Occipital lobe (tissue), 2 donors: ENCODE data around the gene GJA10. TPM values are rescaled to one million over a fixed set of nuclear protein-coding genes. Genes with fewer than 3 reads are reported as not detected.

ENCODE experiments used
- DNase-seq: peaks from one replicate; lab custom pipeline; 2025; lab: John Stamatoyannopoulos, UW
- total RNA-seq: library from RNA; depleted of rRNA; stranded (reverse); fragments of >200 nt; gene quantifications from one replicate; pipeline ENCODE4 v1.2.3, GENCODE V29; 2014

Gene GJA10
- total RNA-seq, 1 donor from 2014 or later = not detected

DNA sequence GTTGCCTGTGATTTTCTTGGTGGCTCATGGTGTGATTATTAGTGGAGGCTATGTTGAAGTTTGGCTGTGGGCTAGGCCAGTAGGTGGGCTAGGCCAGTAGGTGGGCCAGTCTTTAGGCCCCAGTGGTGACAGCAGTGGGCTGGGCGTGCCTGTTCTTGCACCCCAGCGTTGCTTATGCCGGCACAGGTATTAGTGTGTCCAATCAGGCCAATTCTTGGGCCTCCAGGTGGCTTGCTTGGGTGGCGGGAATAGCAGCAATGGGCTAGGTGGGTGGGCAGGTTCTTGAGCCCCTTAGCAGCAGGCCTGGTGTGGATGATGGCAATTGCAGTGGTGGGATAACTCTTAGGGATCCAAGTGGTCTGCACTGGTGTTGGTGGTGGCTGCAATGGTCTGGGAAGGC lies 22.9 kb downstream of the GJA10 start:
- DNase-seq = no peak

DNA sequence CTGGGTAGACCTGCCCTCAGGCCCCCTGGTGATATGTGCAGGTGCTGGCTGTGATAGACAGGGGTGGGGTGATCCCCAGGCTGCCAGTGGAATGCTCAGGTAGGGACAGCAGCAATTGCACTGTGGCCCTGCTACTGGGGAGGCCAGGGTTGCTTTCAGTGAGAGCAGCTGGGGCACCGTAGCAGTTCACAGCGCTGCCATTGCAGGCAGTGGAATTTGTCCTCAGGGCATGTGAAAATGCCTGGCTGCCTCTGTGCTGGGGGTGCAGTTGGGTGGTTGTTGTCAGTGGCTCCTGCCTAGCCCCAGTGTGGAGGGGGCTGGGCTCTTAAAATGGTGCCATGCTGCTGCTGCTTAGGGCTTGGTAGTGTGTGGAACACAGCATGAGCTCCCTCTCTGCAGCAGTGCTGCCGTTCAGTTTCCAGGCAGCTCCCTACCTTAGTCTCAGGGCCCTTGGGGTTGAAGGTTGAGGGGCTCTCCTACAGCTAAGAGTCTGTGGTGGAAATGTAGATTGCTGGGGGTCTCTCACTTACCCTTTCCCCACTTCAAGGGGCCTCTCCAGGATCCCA lies 23.6 kb downstream of the GJA10 start:
- no peak for DNase-seq

DNA sequence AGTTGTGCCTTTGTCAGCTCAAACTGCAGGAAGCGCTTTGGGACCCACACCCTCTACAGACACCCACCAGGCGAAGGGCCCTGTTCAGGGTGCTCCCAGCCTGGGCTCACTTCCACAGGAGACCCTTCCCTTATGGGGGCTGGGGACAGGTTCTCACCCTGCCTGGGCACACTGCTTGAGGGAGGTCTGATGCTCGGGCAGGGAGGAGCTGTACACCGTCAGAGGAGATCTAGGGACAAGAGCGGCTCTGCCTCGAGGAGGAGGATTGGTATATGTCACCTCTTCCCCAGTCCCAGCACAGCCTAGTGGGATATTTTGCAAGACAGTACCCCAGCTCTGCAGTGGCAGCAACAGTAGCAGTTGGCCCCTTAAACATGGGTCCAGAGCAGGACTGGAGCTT lies 26.9 kb downstream of the GJA10 start:
- no peak for DNase-seq

DNA sequence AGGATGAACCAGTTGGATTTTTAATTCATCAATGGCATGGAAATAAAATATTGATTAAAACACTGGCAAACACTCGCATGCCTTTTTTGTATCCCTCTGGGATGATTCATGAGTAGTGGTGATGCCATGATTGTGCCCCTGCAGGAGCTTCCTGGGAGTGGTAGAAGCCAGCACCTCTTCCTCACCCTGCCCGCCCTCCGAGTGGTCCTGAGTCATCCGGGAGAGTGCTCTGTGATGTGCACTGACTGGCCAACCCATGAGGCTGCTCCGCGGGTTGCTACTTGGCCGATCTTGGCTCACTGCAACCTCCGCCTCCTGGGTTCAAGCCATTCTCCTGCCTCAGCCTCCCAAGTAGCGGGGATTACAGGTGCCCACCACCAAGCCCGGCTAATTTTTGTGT lies 27.4 kb downstream of the GJA10 start:
- DNase-seq = no peak

DNA sequence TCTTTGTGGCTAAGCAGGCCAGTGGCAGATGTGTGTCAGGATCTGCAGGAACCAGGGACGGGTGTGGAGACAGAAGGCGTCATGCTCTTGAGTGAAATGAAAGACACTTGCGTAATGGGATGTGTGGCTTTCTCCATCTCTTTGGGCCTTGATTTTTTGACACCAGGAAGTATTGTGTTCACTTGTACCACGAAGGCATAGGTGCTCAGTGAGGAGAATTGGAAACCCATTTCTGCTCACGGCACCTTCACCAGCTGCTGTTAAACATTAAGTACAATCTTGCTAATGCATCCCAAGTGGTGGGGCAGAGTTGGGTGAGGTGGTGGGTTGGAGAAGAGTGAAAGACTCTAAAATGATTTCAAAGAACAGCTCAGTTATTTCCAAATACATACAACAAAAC lies 30.0 kb downstream of the GJA10 start:
- DNase-seq = no peak

DNA sequence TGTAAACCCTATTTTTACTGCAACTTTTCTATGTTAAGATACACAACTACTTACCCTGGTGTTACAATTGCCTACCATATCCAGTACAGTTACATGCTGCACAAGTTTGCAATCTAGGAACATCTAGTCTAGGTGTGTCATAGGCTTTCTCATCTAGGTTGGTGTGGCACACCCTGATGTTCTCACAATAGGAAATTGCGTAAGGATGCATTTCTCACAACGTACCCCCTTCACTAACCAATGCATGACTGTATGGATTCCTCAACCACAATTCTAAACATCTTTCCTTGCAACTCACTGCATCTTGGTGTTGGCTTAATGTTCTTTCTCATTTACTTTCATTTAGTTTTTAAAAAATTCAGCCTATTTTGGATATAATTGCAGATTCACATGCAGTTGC lies 31.6 kb downstream of the GJA10 start:
- no peak for DNase-seq

DNA sequence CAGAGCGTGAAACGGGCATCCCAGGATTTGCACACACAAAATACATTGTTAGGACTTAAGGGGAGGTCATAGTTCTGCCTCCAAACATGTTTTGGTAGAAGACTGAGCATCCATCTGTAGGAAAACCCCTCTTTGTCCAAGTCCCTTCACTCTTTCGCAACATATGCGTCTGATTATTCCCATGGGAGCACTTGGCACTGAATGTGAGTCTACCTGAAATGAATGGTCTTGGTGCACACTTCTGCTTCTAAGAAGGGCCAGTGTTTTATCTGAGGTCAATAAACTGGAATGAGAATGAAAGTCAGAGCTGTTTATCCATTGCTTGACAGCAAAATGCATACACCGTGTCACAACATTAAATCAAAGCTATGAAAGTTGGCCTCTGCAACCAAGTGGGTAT lies 33.0 kb downstream of the GJA10 start:
- no peak for DNase-seq

DNA sequence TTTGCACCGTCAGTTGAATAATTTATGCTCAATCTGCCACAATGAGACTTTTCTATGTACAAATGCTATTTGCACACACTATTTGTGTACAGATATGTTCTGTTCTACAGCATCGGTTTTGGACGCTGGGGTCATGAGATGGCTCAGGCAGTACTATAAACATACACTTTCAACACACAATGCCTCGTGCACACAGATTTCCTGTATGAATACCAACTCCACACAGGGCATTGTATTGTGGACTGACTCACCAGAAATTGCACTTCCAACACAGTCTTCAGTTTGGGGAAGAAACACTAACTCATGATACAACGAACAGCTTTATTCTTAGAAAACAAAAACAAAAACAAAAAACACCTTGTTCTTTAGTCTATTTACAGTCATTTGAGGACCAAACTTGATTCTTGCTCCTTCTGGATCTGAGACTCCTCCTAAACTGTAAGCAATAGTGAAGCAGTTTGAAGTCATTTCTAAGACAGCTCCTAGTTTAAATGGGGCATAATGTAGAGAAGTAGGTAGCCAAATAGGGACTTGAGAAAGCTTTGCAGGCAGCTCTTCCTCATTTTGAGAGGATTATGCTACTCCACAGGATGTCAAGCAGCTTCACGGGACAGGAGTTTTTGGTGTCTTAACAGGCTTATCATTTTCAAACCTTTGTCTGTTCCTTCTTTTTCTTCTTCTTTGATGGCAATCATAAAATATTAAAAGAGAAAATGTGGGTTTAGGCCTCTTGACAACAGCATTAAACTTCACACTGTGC lies 33.7 kb downstream of the GJA10 start:
- no peak for DNase-seq

DNA sequence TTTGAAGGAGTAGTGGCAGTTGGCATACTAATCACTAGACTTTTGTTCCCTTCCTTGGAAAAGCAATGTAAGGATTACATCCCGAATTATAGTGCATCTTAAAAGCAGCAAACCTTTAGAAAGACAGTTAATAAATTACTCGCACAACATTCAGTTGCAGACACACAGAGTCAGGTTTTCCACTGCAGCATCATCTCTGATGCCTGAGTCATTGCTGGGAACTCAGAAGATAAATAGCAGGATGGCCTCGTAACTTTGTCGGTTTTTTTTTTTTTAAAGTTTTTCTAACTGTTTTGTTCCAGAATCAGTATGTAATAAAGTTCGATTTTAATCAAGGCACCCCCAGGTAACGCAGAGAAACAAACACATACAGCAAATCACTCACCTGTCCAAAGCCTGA lies 34.3 kb downstream of the GJA10 start:
- DNase-seq = no peak

DNA sequence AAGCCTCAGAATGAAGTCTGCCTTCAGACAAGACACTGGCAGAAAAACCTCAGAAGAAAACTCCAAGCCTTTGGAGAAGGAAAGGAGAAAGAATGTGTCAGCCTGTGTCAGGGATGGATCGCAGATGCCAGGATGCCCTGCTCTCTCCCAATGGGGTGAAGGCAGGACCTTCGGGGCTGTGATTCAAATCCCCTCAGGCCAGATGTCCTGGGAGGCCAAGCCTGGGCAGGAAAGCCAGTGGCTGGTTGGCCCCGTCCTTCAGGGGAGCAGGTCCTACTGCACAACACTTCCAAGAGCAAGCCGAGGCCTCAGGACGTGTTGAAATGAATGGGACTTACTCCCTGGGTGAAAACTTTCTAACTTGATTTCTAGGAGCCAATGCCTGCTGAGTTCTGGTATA lies 36.5 kb downstream of the GJA10 start:
- DNase-seq = no peak

DNA sequence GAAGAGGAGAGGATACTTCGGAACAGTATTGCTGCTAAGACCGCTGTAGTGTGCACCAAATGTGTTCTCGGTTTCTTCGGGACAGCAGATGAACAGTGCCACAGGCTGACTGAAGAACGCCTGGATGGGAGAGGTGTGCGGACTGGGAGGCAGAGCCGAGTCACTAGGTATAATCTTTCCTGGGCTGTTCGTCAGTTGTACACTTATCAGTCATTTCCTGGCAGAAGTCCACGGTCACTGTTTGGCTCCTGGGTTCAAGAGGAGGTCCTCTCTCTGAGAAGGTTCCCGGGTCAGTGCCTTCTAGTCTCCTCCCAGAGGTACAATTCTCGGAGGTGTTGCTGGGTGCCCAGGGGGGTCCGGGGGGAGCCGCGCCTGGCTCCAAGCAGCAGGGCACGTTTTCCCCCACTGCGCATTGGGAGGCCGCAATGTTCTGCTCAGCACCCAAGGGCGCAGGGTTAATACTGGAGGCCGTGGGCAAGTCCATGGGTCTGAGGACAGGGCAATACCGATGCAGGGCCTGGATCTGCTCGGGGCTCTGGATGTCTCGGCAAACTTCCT lies 38.1 kb downstream of the GJA10 start:
- DNase-seq = no peak

DNA sequence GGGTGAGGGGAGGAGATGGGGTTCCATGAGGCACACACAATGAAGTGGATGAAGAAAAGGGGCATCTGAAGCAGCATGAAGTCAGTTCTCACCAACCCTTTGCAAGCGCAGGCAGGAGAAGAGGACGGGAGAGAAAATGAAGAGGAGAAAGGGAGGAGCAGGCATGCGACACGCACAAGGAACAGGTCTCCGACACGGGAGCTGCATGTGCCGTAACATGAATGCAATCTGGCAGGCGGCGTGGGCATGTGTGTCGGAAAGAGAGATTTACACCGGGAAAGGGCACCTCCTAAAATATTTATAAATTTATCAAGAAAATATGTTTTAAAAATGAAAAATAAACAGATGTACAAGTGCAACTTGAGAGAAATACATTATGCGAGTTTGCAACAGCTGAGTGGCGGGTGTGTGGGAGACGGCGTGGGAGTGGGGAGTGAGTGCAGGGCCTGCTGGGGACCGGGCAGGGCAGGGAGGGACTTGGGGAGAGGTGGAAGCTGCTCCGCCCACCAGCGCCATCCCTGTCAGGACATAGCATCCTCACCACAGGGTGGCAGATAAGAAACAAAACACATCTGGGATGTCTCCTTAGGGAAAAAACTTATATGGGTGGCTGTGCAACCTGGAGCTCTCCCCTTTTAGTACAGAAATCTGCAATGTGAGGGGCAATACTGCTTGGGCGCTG lies 40.6 kb downstream of the GJA10 start:
- DNase-seq = no peak

DNA sequence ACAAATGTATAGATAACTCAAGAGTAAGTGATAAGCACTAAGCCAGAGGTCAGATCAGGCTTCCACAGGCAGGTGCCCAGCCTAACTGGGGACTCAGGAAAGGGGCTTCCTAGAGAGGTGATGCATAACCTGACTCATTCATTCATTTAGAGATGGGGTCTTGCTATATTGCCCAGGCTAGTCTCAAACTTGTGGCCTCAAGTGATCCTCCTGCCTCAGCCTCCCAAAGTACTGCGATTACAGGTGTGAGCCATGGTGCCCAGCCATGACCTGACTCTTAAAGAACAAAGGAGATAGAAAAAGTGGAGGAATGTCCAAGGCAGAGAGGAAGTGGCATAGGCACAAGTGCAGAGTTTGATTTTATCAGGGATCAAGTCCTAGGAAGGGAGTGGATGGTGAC lies 41.9 kb downstream of the GJA10 start:
- DNase-seq = no peak

DNA sequence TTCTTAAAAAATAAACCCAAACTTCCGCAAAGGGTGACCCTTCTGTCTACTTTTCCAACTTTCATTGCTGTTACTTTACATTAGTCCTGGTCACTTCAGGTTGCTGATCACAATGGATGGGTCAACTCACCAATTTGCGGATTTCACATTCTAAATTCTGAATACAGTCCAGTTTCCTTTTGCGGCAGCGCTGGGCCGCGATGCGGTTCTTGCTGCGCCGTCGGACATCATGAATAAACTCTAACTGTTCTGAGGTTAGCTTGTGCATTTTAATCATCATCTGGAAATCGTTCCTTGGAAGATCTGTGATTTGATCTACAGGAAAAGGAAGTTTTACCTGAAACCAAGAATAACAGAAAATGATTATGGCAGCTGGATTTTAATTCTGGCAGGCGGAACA lies 43.7 kb downstream of the GJA10 start:
- DNase-seq = no peak

DNA sequence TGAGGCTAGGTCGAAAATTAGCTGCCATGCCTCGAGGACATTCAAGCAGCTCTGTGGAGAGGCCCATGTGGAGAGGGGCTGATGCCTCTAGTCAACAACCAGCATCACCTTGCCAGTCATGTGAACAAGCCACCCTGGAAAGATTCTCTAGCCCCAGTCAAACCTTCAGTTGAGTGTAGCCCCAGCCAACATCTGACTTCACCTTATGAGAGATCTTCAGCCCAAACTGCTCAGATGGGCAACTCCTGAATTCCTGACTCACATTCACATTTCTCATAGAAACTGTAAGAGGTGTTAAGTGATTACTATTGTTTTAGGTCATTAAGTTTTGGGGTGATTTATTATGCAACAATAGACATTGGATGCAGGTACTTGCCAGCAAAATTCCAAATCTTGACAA lies 44.9 kb downstream of the GJA10 start:
- DNase-seq = no peak

DNA sequence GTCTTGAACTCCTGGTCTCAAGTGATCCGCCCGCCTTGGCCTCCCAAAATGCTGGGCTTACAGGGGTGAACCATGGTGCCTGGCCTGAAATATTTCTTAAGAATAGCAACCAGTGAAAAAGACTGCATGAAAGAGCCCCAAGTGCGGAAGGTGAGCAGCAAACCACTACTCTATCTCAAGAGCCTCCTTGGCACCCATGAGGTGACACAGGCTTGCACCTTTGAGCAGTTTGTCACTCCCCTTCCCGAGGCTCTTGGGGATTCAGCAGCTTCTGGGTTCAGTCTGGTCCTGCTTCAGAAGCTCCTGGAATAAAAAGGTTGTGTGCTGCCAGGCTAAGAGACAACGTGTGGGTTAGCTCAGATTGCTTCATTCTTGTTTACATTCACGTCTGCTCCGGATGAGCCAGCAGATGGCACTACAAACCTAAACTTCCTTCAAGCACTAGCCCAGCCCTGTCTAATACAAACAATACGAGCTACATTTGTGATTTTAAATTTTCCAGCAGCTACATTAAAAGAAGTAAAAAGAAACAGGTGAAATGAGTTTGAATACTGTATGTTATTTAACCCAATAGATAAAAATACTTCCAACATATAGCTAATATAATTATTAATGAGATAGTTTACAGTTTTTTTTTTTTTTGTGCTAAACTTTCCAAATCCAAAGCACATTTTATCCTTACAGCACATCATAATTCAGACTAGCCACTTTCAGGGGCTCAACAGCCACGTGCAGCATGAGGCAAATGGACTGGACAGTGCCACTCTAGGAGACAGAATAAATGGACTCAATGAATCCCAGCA lies 46.2 kb downstream of the GJA10 start:
- DNase-seq = peak; percentile 71

DNA sequence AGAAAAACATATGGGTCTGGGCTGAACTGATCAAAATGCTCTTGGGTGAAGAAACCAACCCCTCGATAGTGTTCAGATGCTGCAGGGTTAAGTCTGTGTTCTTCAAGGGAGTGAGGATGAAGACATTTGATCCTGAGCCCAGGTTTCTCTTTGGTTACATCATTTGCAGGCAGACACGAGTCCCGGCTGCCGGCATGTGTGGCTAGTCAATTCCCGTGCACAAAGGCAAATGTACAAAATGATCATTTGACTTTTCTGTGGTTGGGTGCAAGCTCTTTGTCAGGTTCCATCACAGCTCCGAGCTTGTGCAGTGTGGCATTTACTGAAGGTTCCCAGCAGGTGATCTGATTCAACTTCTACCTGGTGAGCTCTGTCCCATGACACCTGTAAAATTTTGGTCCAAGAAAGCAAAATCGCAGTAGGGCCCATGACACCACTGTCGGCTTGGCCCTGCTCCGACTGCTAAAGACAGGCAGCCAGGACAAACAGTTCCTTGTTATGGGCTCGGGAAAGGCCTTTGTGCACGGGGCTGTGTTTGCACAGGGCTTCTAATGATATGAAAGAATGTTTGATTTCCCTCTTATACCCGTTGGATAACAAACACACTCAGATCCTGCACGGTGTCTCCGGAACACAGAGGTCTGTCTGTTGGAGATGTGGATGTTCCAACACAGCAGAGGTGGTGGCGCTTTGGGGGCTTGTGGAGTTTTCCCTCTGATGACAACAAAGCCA lies 46.9 kb downstream of the GJA10 start:
- DNase-seq = peak; percentile 30

DNA sequence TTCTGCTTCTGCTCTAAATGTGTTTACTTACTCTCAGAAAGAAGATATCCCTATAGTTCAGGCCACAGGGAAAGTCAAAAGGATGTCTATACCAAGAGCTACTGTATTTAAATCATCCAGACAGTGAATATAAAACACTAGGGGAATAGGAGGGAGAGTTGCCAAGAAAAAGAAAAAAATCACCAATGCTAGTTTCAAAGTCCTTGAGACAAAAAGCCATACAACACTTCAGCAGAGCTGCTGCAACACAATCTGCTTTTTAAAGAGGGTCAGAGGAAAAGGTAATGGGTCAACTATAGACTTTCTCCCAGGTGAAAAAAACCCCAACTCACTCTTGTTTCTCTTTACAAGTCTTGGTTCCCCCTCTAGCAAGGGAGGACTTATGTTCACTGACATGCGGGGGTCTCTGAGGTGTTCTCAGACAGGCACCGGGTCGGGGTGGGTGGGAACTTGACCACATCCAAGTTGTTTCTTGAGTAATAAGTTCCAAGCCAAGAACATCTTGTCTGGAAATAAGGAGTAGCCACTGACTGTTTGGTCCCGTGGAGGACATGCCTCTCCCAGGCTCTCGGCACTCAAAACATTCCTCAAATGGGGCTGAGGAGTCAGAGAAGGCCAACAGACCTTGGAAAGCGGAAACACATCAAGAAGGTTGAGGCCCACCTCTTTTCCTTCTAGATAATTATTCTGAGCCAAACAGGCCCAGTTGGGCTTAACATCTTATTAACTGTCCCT lies 47.7 kb downstream of the GJA10 start:
- DNase-seq = no peak

DNA sequence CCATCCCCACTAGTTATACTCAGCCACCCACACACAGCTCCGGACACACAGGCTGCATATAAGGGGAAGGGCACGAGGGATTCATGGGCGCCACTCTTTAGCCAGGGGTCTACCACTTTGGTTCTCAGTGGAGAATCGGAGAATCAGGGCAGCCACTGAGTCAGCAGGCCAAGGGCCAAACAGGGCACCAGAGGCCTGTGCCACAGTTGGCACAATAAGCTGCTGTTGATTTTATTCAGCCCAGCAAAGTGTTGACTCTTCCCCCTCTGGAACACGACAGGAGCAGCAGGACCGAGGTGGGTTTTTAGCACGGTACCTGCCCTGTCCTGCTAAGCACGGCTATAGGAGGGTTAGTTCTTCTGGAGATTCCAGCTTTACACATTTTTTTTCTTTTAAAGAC lies 48.3 kb downstream of the GJA10 start:
- DNase-seq = no peak

DNA sequence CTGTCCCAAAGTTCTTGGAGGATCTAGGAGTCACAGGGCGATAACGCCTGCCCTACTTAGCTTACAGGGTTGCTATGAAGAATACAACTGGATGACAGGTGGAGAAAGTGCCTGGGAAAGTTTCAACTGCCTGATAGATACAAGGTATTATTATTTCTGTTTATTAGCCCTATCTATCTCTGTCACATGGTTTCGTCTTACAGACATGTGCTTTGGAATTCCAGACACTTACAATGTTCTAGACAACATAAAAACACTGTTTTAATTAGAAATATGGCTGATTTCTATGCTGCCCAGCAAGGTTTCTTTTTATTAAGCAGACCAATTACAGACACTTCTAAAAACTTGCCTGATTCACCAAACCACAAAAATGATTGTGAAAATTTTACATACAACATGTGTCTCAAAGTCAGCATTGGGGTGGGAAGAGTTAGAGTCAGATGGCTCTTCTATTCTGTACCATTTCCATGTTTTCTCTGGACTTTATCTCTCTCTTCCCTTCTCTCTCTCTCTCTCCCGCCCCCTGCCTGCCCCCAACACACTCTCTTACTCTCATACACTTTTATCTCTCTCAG lies 50.0 kb downstream of the GJA10 start:
- no peak for DNase-seq
